ENCODE data around the gene KRTAP5-2.
A peak's percentile ranks its signal among the peaks of the same experiment; 100 is the strongest.

DNA sequence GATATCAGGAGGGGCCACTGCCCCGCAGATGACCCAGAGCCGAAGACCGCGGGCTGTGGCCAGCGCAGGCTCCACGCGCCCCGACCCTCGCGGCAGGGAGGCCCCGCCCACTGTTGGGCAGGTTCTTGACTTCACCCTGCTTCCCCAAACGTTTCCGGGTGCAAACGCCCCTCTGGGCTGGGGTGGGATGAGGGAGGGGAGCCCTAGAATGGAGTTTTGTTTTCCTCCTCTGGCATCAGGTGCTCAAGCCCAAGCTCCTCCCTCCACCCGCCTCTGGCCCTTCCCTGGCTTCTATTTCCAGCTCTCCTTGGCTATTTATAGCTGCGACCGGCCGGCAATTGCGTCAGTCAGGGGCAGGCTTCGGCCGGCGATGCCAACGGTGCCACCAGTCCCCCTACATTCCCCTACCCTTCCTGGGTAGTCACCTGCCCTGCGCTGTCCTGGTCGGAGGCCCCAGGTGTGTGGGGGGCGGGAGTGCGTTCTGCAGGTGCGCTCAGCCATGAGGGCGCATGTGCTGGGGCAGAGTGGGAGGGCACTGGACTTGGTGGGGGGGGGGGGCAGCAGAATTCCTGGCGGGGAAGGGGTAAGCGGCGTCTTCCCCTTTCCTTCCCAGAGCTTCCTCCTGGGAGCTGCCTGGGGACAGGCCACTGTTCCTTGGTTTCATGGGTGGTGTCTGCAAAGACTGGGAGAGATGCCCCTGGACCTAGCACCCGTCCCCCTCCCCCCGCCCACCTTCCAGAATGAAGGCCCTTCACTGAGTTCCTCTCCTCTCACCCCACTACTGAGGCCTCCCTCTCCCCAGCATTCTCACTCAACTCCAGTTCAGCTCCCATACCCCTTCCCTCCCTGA is 49.6 kb downstream of the KRTAP5-2 start:
- TF ChIP-seq RAD21 (IDR thresholded peaks at IDR 0.05; ENCODE audit: low read depth): no peak
- TF ChIP-seq EP300 (IDR thresholded peaks at IDR 0.05; ENCODE audit: borderline replicate concordance): peak; percentile 12; the same call in 1 of the 2 replicates
- TF ChIP-seq YY1 (IDR thresholded peaks at IDR 0.05; ENCODE audit: low read depth): no peak
- TF ChIP-seq TAF1 (IDR thresholded peaks at IDR 0.05; ENCODE audit: low read depth): no peak
- 0 out of 2 replicates have a peak, but pooled peaks have one; percentile 1 for TF ChIP-seq CREB1 (IDR thresholded peaks at IDR 0.05; ENCODE audit: low read depth)
- peak; percentile 45 for TF ChIP-seq TEAD4 (IDR thresholded peaks at IDR 0.05)
- peak; percentile 73 for TF ChIP-seq TCF12 (IDR thresholded peaks at IDR 0.05; ENCODE audit: low read depth)
